Measurements from ENCODE around the gene GDI1. TPM values are rescaled to one million over a fixed set of nuclear protein-coding genes. Genes with fewer than 3 reads are reported as not detected.

GDI1 gene
- total RNA-seq, 2 donors from 2014 or later: 143 to 179 TPM

GRCh38 chrX:154445776-154446175, 8.8 kb downstream of the GDI1 start:
- Histone ChIP-seq H3K4me3 (ENCODE audit: low read length) (no peak overlapping the region), H3K27ac (ENCODE audit: low read depth, low read length) (no peak overlapping the region), H3K36me3 (ENCODE audit: control insufficient read depth, insufficient read depth, low read length) (peaks cover 22% of the 10 kb centered on the region), H3K9me3 (ENCODE audit: control insufficient read depth, low read length) (no peaks in the 10 kb centered on the region), H3K4me1 (ENCODE audit: control insufficient read depth, insufficient read depth, low read length) (no peaks in the 10 kb centered on the region), H3K9ac (ENCODE audit: extremely low read depth, low read length, poor library complexity, severe bottlenecking) (no peak overlapping the region), H3K27me3 (ENCODE audit: control insufficient read depth, insufficient read depth, low read length, poor library complexity, severe bottlenecking) (no peaks in the 10 kb centered on the region)
- Mint-ChIP-seq H3K9me3 (peaks cover 65% of the 10 kb centered on the region), H3K27me3 (ENCODE audit: insufficient read depth) (no peaks in the 10 kb centered on the region), H3K27ac (no peak overlapping the region), H3K4me1 (no peaks in the 10 kb centered on the region), H3K4me3 (no peak overlapping the region), H3K36me3 (ENCODE audit: low read depth) (peaks cover 25% of the 10 kb centered on the region)
- 91 to 97% methylated on average over 6 to 16 of the region's 16 CpGs for WGBS, 2 experiments (ENCODE audit: insufficient coverage in 1 of 2, insufficient read length in 1 of 2)
- no peak for DNase-seq
- TF ChIP-seq CTCF (conservative IDR thresholded peaks at IDR 0.05): no peak

- Mint-ChIP-seq H3K36me3 (ENCODE audit: low read depth) (peaks cover 21% of the 10 kb centered on the region), H3K27me3 (ENCODE audit: insufficient read depth) (no peaks in the 10 kb centered on the region), H3K4me1 (no peaks in the 10 kb centered on the region), H3K27ac (no peak overlapping the region), H3K9me3 (peaks cover 60% of the 10 kb centered on the region), H3K4me3 (no peak overlapping the region)
- Histone ChIP-seq H3K27me3 (ENCODE audit: control insufficient read depth, insufficient read depth, low read length, poor library complexity, severe bottlenecking) (no peaks in the 10 kb centered on the region), H3K27ac (ENCODE audit: low read depth, low read length) (no peak overlapping the region), H3K9ac (ENCODE audit: extremely low read depth, low read length, poor library complexity, severe bottlenecking) (no peak overlapping the region), H3K9me3 (ENCODE audit: control insufficient read depth, low read length) (no peaks in the 10 kb centered on the region), H3K4me1 (ENCODE audit: control insufficient read depth, insufficient read depth, low read length) (no peaks in the 10 kb centered on the region), H3K4me3 (ENCODE audit: low read length) (no peak overlapping the region), H3K36me3 (ENCODE audit: control insufficient read depth, insufficient read depth, low read length) (peaks cover 20% of the 10 kb centered on the region)
- WGBS, 2 experiments (ENCODE audit: insufficient coverage in 1 of 2, insufficient read length in 1 of 2): 93 to 100% methylated on average over 4 to 12 of the region's 12 CpGs
- no peak for TF ChIP-seq CTCF (conservative IDR thresholded peaks at IDR 0.05)
- no peak for DNase-seq
Observed at GRCh38 chrX:154446430-154446829, 9.5 kb downstream of the GDI1 start.

- peaks cover 31% of the 10 kb centered on the region for H3K36me3 Mint-ChIP-seq (ENCODE audit: low read depth)
- no peak overlapping the region for H3K4me3 Mint-ChIP-seq
Observed at GRCh38 chrX:154448484-154448883, 11.5 kb downstream of the GDI1 start.

More at GRCh38 chrX:154448484-154448883, 11.5 kb downstream of the GDI1 start:
- Mint-ChIP-seq H3K27me3 (ENCODE audit: insufficient read depth) (no peaks in the 10 kb centered on the region), H3K9me3 (peaks cover 62% of the 10 kb centered on the region), H3K4me1 (no peaks in the 10 kb centered on the region), H3K27ac (no peak overlapping the region)
- no peak for TF ChIP-seq CTCF (conservative IDR thresholded peaks at IDR 0.05)
- 80 to 98% methylated on average over 1 to 12 of the region's 14 CpGs for WGBS, 2 experiments (ENCODE audit: insufficient coverage in 1 of 2, insufficient read length in 1 of 2)
- Histone ChIP-seq H3K9ac (ENCODE audit: extremely low read depth, low read length, poor library complexity, severe bottlenecking) (no peak overlapping the region), H3K4me1 (ENCODE audit: control insufficient read depth, insufficient read depth, low read length) (no peaks in the 10 kb centered on the region), H3K27me3 (ENCODE audit: control insufficient read depth, insufficient read depth, low read length, poor library complexity, severe bottlenecking) (no peaks in the 10 kb centered on the region), H3K9me3 (ENCODE audit: control insufficient read depth, low read length) (no peaks in the 10 kb centered on the region), H3K27ac (ENCODE audit: low read depth, low read length) (no peak overlapping the region), H3K4me3 (ENCODE audit: low read length) (no peak overlapping the region), H3K36me3 (ENCODE audit: control insufficient read depth, insufficient read depth, low read length) (peaks cover 12% of the 10 kb centered on the region)
- DNase-seq: no peak
